ENCODE results near the gene NECTIN3.

Gene NECTIN3, protein sequence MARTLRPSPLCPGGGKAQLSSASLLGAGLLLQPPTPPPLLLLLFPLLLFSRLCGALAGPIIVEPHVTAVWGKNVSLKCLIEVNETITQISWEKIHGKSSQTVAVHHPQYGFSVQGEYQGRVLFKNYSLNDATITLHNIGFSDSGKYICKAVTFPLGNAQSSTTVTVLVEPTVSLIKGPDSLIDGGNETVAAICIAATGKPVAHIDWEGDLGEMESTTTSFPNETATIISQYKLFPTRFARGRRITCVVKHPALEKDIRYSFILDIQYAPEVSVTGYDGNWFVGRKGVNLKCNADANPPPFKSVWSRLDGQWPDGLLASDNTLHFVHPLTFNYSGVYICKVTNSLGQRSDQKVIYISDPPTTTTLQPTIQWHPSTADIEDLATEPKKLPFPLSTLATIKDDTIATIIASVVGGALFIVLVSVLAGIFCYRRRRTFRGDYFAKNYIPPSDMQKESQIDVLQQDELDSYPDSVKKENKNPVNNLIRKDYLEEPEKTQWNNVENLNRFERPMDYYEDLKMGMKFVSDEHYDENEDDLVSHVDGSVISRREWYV

DNA sequence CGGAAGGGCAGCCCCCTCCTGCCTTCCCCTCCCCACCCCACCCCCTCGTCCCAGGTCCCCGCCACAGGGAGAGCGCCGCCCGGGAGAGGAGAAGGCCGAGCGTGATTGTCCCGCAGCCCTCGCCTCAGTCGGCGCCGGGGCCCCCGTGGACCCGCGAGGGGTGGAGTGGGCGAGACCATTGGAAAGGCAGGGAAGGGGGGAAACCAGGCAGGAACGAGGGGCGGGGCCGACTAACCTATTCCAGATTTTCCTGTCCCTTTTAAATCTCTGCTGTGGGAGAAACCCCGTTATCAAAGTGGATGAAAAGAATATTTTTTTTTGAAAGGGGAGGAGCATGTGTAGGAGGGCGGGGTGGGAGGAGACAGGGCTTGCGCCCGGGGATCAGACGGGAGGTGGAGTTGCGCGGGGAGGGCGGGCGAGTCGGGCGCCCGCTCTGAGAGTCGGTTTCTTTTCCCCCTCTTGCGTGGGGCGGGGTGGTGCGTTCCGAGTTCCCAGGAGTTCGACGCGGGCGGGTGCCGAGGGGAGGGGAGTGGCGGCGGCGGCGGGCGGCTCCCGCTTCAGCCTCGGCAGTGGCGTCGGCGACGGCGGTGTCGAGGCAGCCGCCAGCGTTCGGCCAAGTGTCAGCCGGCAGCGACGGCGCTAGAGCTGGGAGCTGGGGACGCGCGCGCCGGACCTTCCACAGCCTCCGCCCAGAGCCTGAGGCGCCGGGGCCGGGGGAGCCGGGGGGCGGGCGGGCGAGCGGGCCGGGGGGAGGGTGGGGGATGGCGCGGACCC, at the start of gene NECTIN3:
TSS of gene NECTIN3 (plus strand) at position 560 of the 774 bp plus-strand sequence. CDS start at position 762, 202 bp downstream.
- DNase-seq (ENCODE audit: low read depth in 1 of 2, low spot score in 1 of 2): peak; percentile 54 to 76

DNA sequence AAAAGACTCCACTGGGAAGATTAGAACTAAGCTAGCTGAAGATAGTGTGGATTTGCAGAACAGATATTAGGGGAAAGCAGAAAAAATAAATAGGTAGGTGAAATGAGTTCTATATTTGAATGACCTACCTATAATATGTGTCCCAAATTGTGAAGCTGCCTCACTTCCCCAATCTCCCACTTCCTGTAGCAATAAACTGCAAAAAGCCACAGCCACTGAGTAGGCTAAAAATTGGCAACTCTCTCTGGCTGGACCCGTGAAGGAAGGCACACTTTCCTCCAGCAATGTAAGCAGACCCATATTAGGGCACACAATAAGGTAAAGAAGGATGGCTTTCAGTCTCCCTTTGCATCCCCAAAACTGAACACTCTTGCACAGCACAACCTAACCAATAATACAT, 43.7 kb upstream of the NECTIN3 start:
- DNase-seq (ENCODE audit: low read depth in 1 of 2, low spot score in 1 of 2): no peak

DNA sequence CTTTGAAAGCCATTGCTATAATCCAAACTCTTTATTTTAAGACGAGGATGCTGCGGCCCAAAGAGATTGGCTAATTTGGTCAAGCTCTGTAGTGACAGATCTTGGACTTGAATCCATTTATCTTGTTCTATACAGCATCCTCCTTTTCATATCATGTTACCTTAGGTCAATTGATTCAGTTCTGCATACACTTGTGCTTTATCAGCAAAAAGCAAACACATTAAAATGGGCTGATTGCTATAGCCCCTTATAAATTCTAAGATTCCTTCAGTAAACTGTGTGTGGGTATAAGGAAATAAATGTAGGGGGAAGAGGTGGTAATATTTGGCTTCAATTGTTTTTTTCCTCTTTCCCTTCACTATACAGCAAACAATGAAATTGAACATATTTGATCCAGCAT, 40.1 kb upstream of the NECTIN3 start:
- DNase-seq (ENCODE audit: low read depth in 1 of 2, low spot score in 1 of 2): no peak

DNA sequence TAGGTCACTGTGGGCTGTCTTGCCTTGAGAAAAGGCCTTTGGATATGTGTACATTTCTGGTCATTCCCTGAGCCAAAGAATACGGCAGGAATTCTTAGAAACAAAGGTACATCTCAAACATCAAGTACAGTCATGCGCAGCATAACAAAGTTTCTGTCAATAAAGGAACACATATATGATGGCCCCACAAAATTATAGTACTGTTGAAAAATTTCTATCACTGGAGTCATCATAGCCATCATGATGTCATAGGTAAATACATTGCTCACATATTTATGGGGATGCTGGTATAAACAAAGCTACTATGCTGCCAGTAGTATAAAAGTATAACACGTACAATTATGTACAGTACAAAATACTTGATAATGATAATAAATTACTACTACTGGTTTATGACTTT, 38.9 kb upstream of the NECTIN3 start:
- no peak for DNase-seq (ENCODE audit: low read depth in 1 of 2, low spot score in 1 of 2)

DNA sequence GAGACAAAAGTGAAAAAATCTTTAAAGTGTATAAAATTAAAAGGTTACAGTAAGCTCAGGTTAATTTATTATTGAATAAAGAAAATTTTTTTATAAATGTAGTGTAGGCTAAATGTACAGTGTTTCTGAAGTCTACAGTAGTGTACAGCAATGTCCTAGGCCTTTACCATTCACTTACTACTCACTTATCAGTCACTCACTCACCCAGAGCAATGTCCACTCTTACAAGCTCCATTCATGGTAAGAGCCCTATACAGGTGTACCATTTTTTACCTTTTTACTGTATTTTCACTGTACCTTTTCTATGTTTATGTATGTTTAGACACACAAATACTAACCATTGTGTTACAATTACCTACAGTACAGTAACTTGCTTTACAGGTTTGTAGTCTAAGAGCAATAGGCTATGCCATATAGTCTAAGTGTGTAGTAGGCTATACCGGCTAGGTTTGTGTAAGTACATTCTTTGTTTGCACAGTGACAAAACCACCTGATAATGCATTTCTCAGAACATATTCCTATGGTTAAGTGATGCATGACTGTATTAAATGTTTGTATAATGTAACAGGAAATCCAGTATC, 38.1 kb upstream of the NECTIN3 start:
- DNase-seq (ENCODE audit: low read depth in 1 of 2, low spot score in 1 of 2): no peak

DNA sequence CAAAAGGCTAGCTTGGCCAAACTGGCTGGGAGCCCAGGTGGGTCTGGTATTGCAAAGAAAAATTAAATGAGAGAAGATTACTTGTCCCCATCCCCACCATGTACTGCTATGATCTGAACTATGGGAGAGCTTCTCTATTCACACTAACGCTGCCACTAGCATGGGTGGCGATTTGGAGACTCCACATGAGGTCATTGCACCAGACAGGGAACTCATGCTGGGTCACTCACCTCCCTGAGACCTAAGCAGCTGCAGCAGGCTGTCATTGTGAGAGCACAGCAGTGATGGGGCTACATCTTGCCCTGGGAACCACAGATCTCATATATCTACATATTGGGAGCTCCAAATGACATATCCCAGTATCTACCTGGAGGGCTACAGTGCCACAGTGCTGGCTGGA, 36.3 kb upstream of the NECTIN3 start:
- no peak for DNase-seq (ENCODE audit: low read depth in 1 of 2, low spot score in 1 of 2)

DNA sequence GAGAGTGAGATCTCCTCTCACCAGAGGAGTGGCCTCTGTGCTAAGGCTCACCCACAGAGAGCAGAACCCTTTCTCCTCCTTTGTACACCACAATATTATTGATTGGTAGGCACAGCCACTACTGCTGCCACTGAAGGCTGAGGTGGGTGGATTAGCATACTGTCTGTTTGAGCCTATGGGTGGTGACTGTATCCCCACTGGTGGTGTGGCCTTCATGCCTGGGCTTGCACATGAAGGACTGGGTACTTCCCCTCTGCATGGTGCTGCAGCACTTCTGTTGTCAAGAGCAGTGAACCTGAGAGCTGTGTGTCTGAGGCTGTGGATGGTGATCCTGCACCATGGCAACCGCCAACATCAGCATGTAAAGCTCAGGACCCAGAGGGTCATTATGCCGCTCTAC, 35.7 kb upstream of the NECTIN3 start:
- no peak for DNase-seq (ENCODE audit: low read depth in 1 of 2, low spot score in 1 of 2)

DNA sequence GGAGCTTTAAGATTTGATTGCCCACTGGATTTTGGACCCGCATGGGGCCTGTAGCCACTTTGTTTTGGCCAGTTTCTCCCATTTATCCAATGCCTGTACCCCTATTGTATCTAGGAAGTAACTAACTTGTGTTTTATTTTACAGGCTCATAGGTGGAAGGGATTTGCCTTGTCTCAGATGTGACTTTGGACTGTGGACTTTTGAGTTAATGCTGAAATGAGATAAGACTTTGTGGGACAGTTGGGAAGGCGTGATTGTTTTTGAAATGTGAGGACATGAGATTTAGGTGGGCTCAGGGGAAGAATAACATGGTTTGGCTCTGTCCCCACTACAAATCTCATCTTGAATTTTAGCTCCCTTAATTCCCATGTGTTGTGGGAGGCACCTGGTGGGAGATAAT, 30.7 kb upstream of the NECTIN3 start:
- DNase-seq (ENCODE audit: low read depth in 1 of 2, low spot score in 1 of 2): no peak

DNA sequence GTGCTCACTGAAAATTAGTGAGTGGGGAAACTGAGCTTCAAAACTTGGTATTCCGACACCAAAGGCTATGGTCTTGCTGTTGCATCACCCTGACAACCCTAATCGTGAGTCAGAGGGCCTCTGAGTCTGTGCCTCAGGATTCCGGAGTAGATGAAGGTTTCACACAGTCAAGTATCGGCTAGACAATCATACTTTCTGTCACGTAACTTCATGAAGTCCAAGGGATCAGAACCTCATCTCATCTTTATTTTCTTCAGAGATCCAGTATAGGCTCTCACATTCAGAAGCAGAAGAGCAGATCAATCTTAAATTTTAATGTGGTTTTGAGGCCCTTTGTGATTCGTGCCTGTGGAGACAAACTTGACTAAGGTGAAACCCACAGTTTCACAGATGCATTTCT, 26.1 kb upstream of the NECTIN3 start:
- DNase-seq (ENCODE audit: low read depth in 1 of 2, low spot score in 1 of 2): no peak

DNA sequence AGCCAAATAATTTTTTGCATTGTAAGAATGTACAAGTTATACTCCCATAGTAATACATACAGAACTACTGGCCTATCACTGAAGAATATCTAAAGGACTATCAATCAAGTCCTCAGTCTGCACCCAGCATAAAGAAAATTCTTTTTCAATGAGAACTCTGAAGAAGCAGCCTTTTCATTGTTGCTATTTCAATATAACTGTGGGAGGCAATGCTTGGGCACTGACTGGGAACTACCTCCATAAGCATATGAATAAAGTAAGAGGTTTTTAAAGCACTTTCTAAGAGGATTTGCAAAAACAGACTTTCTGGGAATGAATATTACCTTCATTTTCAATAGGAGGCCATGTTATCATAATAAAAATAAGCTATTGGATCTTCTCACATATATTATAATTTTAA, 24.6 kb upstream of the NECTIN3 start:
- no peak for DNase-seq (ENCODE audit: low read depth in 1 of 2, low spot score in 1 of 2)

DNA sequence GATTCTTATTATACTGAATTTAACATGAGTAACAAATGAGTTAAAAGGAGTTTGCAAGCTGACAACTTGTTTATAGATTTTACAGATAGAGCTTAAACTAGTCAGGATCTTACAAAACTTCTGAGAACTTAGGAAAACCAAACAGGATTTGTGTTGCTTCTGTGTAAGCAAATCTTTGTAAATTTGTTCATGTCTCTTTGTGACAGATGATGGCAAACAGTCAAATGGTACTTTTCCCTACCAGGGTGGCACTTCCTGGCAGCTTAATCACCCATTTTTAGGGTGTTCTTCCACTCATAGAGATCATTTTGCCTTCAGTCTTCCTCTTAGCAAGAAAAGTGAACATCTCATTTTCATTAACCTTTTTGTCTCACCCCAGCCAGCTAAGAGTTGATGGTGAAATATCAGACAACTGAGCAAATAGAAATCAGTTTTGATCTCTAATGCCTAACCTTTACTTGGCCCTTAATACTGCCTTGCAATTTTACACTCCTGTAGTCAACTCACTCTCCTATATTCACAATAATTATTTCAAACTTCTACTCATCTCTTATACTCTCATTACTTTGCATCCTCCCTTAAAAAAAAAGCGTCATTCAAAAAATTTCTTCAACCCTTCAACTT, 23.7 kb upstream of the NECTIN3 start:
- DNase-seq (ENCODE audit: low read depth in 1 of 2, low spot score in 1 of 2): no peak

DNA sequence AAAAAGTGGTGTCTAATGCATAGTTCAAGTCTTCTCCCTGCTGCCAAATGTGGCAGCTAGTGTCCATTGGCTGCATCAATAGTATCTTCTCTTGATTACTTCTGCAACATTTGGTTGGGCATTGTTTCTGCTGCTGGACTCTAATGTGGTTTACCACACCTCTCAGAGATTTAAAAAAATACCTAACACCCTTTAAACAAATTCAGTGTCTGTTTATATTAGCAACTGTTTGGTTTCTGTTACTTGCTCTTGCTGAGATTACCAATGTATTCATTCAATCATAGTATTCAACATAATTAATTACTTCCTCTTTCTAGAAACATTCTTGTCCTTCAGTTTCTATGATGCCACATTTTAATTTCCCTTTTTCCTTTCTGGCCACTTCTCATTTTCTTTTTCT, 20.3 kb upstream of the NECTIN3 start:
- no peak for DNase-seq (ENCODE audit: low read depth in 1 of 2, low spot score in 1 of 2)

DNA sequence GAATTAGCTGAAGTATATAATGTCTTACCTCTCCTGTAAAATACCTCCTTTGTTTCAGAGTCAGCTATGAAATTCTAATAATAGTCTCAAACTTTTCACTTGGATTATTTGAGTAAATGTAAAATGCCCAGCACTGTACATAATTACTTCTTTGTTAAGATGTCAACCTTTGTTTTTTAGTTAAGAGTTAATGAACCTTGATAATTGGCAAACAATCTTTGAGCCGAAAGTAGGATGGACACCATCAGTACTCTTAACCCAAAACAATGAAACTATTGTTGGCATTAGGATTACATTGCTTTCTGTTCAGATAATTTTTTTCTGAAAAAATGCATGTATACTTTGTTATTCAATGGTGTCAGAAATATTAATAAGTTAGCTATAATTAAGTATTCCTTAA, 3.0 kb upstream of the NECTIN3 start:
- no peak for DNase-seq (ENCODE audit: low read depth in 1 of 2, low spot score in 1 of 2)

DNA sequence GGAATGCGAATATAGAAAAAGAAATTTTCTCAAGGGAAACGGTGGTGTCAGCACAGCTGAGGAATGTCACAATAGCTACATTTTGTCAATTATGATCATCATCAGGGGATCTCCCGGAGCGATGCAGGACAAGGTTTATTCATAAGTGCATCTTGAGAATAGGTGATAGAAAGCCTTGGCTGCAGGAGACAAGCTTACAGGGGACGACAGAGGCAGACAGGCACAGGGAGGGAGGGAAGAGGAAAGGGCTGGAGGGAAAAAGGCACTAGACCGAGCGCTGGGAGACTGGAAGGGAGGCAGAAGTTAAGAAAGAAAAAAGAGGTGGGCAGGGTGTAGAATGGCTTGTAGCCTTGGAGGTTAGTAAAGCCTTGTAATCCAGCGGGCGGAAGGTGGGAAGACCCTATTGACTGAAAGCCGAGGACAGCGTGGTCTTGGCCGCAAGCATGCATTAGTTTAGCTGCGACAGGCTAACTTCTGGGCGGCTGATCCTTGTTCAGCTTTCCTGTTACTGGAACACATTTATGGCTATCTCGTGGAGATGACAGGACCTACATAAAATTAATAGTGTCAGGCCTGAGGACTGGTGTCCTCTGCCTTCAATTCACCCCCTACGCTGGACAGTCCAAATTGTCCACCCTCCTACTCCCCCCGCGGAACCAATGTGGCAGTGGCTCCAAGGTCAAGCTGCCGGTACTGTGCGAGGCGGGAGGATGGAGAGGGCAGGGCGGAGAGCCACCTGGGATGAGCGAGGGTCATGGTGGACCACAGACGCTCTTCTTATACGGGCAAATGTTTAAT, 1.4 kb upstream of the NECTIN3 start:
- no peak for DNase-seq (ENCODE audit: low read depth in 1 of 2, low spot score in 1 of 2)

DNA sequence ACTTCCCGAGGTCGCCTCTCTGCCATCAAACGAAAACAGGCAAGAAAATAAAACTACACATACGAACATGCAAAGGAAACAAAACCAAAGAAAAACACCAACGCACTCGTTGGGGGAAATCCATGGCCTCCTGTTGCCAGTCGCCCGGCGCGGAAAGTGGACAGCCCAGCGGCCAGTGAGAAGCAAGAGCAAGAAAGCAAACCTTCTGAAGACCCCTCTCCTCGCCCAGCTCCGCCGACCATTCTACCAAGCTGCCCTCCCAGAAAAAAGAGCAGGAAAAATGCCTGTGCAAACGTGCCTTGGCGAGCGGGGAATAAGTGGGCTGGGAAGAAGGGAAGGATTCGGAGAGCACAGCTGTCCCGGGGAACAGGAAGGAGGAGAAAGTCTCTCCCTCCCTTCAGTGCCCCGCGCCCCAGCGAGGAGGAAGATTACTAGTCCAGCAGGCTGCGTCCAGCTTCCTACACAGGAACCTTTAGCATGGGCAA, 802 bp upstream of the NECTIN3 start:
- peak in 1 of 2 donors; percentile 1 for DNase-seq (ENCODE audit: low read depth in 1 of 2, low spot score in 1 of 2)

DNA sequence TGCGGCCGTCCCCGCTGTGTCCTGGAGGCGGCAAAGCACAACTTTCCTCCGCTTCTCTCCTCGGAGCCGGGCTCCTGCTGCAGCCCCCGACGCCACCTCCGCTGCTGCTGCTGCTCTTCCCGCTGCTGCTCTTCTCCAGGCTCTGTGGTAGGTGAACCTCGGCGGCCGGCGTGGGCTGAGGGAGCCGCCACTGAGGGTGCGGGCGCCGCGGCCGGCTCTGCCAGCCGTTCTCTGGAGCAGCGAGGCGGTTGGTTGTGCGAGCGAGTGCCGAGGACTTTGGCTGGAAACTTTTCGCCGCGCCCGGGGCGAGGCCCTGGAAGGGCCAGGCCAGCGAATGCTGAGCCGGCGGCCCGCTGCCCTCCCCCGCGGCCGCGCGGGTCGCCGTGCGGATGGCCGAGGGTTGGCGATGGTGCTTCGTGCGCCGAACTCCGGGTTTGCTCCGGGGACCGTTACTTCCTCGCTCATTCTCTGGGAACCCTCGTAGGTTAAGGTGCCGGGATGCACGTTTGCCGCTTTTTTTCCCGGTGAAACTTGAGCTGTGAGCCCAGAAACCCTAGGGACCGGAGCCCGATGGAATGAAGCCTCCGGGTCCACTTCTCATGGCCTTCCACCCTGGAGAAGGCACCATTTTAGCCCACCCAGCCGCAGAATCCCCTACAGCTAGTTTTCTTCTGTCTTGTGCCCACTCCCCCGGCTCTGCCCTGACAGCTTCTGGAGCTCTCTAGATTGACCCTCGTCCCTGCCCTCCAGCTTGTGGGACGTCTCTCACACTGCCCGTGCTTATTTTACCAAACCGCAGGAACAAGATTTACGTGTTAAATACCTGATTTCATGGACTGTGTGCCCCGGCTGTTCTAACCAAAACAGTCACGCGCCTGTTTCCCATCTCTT, 660 bp downstream of the NECTIN3 start:
- peak in 1 of 2 donors; percentile 5 for DNase-seq (ENCODE audit: low read depth in 1 of 2, low spot score in 1 of 2)

DNA sequence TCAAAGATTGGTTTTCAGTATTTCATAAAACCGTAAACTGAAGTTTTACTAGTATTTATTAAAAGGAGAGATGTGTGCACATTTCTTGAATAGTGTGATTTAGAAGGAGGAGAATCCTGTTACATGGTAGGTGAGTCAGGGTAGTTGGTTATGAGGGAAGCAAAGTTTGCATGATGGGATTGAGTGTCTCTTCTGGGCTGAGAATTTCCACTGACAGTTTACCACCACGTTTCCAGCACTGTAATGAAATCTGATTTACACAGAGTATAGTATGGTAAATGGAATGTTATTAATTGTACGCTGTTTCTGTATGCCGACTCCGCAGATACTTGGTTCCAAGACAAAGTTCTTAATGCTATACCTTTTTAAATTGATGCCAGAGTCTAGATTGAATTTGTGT, 1.6 kb downstream of the NECTIN3 start:
- no peak for DNase-seq (ENCODE audit: low read depth in 1 of 2, low spot score in 1 of 2)

DNA sequence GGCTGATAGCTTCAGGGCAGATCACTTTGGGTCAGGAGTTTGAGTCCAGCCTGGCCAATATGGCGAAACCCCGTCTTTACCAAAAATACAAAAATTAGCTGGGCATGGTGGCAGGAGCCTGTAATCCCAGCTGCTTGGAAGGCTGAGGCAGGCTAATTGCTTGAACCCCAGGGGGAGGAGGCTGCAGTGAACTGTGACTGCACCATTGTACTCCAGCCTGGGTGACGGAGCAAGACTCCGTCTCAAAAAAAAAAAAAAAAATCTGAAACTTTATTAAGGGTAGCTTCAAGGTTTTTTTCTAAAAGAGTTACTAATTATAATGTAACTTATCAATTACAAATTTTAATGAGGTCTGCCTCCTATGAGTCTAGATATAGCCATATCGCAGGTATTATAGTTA, 5.1 kb downstream of the NECTIN3 start:
- no peak for DNase-seq (ENCODE audit: low read depth in 1 of 2, low spot score in 1 of 2)

DNA sequence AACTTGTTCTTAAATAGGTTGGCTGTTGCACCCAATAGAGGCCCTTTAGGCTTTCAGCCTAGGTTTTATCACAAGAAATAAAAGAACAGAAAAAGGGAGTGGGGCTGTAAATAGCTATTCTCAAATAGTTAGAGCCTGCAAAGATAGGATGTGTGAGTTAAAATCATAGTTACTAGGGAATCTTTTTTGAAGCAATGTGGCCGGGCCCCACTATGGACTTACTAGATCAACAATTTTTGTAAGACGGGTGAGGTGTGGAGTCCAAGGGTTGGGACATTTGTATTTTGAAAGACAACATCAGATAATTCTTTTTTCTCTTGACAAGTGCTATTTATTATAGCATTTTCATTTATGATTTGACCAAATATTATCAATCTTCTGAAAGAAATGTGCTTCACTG, 5.8 kb downstream of the NECTIN3 start:
- DNase-seq (ENCODE audit: low read depth in 1 of 2, low spot score in 1 of 2): no peak

Data from activated CD4-positive, alpha-beta T cell treated with anti-CD3 and anti-CD28 coated beads, Interleukin-2, amount 50 U/mL, for 24 hours (primary cell).